ENCODE measurements around the gene ECSCR.

GRCh38 chr5:139456776-139457175, 5.8 kb downstream of the ECSCR start:
- TF ChIP-seq CTCF (conservative IDR thresholded peaks at IDR 0.05 in 1 of 2, IDR thresholded peaks at IDR 0.05 in 1 of 2; ENCODE audit: extremely low read depth in 1 of 2, insufficient read depth in 1 of 2, low read depth in 1 of 2, low read length in 2 of 2) (no peak), EZH2 (IDR thresholded peaks at IDR 0.05; ENCODE audit: borderline replicate concordance, low read length) (no peak)

All from mammary epithelial cell (primary cell).